ENCODE results near the gene GPX7.

GPX7 gene

GRCh38 chr1:52601991-52602855, at the start of gene GPX7:
GPX7 (plus strand) TSS chr1:52602371; CDS start chr1:52602410, 39 bp downstream.
- Histone ChIP-seq H3K27me3 (replicated peaks) (no peaks in the 10 kb centered on the region), H3K36me3 (replicated peaks) (no peaks in the 10 kb centered on the region), H3K27ac (no peak within 1 kb of the TSS), H3K4me3 (ENCODE audit: low read depth, low read length) (peak within 1 kb of the TSS; percentile 62)
- in situ Hi-C loops (cut with HindIII; ENCODE audit: low pct_ligation_motif_present, low sequenced_read_pairs): no loop called here
- DNase-seq: peak; percentile 11
- TF ChIP-seq CTCF (IDR thresholded peaks at IDR 0.05; ENCODE audit: low read depth, low read length, missing control alignments): no peak

GRCh38 chr1:52552505-52553361, 49.4 kb upstream of the GPX7 start, which contains the start of gene TUT4:
TUT4 (minus strand) TSS chr1:52553092; CDS start chr1:52526280, 26,812 bp downstream.
- Histone ChIP-seq H3K27ac (peak within 1 kb of the TSS; percentile 68), H3K27me3 (replicated peaks) (no peaks in the 10 kb centered on the region), H3K4me3 (ENCODE audit: low read depth, low read length) (peak within 1 kb of the TSS; percentile 80), H3K36me3 (replicated peaks) (no peaks in the 10 kb centered on the region)
- DNase-seq: peak; percentile 50
- in situ Hi-C loops (cut with HindIII; ENCODE audit: low pct_ligation_motif_present, low sequenced_read_pairs): no loop called here
- TF ChIP-seq CTCF (IDR thresholded peaks at IDR 0.05; ENCODE audit: low read depth, low read length, missing control alignments): peak; percentile 17

GRCh38 chr1:52553362-52554266, 48.6 kb upstream of the GPX7 start:
- DNase-seq: peak; percentile 83
- in situ Hi-C loops (cut with HindIII; ENCODE audit: low pct_ligation_motif_present, low sequenced_read_pairs): no loop called here
- Histone ChIP-seq H3K27me3 (replicated peaks) (no peaks in the 10 kb centered on the region), H3K27ac (peak overlapping the region; percentile 68), H3K36me3 (replicated peaks) (no peaks in the 10 kb centered on the region), H3K4me3 (ENCODE audit: low read depth, low read length) (peak overlapping the region; percentile 80)
- no peak for TF ChIP-seq CTCF (IDR thresholded peaks at IDR 0.05; ENCODE audit: low read depth, low read length, missing control alignments)

GRCh38 chr1:52554267-52554640, 47.9 kb upstream of the GPX7 start:
- in situ Hi-C loops (cut with HindIII; ENCODE audit: low pct_ligation_motif_present, low sequenced_read_pairs): no loop called here
- TF ChIP-seq CTCF (IDR thresholded peaks at IDR 0.05; ENCODE audit: low read depth, low read length, missing control alignments): no peak
- no peak for DNase-seq
- peak overlapping the region; percentile 80 for H3K4me3 ChIP-seq (ENCODE audit: low read depth, low read length)
- H3K36me3 ChIP-seq (replicated peaks): no peaks in the 10 kb centered on the region
- H3K27me3 ChIP-seq (replicated peaks): no peaks in the 10 kb centered on the region
- no peak overlapping the region for H3K27ac ChIP-seq

- Histone ChIP-seq H3K27me3 (replicated peaks) (no peaks in the 10 kb centered on the region), H3K4me3 (ENCODE audit: low read depth, low read length) (no peak overlapping the region), H3K36me3 (replicated peaks) (no peaks in the 10 kb centered on the region), H3K27ac (no peak overlapping the region)
- DNase-seq: no peak
- TF ChIP-seq CTCF (IDR thresholded peaks at IDR 0.05; ENCODE audit: low read depth, low read length, missing control alignments): no peak
- in situ Hi-C loops (cut with HindIII; ENCODE audit: low pct_ligation_motif_present, low sequenced_read_pairs): no loop called here
Observed at GRCh38 chr1:52554756-52555155, 47.4 kb upstream of the GPX7 start.
